GM10266 (cell line): Measurements from ENCODE around the gene ACCS.

Experiments used
- DNase-seq: peaks from one replicate; pipeline ENCODE4 v3.0.0; 2012; ENCODE audit errors: extremely low spot score
- TF ChIP-seq, protein P1 (sequence below): IDR thresholded peaks from 2 replicates; pipeline ENCODE4 v1.5.1; 2012; ENCODE audit warnings: mild to moderate bottlenecking, low read depth; ENCODE audit not compliant: control insufficient read depth, insufficient read depth; ENCODE audit errors: missing control alignments

Gene ACCS

DNA sequence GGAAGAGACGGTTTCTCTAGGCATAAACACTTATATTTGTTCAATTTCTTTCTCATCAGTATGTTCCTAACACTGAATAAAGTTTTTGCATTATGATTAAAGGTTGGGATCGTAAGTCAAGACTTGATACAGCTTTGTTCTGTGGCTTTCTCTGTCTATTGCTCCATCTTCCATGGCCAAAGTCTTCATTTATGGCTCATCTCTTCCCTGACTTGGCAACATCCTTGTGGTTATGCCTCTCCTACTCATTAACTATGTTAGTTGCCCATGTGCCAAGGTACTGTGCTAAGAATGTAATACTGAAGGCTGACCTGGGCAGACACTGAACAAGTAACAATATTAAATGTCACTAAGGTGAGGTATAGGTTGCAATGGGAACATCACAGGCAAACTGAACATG is 19.9 kb upstream of the ACCS start:
- DNase-seq: no peak
- TF ChIP-seq, protein P1, sequence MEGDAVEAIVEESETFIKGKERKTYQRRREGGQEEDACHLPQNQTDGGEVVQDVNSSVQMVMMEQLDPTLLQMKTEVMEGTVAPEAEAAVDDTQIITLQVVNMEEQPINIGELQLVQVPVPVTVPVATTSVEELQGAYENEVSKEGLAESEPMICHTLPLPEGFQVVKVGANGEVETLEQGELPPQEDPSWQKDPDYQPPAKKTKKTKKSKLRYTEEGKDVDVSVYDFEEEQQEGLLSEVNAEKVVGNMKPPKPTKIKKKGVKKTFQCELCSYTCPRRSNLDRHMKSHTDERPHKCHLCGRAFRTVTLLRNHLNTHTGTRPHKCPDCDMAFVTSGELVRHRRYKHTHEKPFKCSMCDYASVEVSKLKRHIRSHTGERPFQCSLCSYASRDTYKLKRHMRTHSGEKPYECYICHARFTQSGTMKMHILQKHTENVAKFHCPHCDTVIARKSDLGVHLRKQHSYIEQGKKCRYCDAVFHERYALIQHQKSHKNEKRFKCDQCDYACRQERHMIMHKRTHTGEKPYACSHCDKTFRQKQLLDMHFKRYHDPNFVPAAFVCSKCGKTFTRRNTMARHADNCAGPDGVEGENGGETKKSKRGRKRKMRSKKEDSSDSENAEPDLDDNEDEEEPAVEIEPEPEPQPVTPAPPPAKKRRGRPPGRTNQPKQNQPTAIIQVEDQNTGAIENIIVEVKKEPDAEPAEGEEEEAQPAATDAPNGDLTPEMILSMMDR: no peak

- TF ChIP-seq, protein P1: no peak
- DNase-seq: no peak
Measured at GRCh38 chr11:44047298-44047697, 18.8 kb upstream of the ACCS start.

DNA sequence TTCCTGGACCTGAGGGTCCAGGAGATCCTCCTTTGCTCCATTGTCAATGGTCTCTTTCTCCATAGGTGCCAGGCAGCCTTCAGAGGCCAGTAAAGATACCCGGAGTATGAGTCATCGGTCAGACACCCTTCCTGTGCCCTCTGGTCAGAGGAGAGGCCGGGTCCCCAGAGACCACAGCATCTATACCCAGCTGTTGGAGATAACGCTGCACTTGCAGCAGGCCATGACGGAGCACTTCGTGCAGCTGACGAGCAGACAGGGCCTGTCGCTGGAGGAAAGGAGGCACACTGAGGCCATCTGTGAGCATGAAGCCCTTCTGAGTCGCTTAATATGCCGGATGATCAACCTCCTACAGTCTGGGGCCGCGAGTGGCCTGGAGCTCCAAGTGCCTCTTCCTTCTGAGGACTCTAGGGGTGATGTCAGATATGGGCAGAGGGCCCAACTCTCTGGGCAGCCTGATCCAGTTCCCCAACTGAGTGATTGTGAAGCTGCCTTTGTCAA is 18.1 kb upstream of the ACCS start, which contains the start of gene ACCSL:
Gene ACCSL (plus strand): TSS at position 51 of the 501 bp plus-strand sequence. CDS start 56 bp downstream, at position 107.
- TF ChIP-seq, protein P1: no peak
- no peak for DNase-seq

- TF ChIP-seq, protein P1: no peak
- DNase-seq: no peak
Measured at GRCh38 chr11:44049832-44050231, 16.2 kb upstream of the ACCS start.

DNA sequence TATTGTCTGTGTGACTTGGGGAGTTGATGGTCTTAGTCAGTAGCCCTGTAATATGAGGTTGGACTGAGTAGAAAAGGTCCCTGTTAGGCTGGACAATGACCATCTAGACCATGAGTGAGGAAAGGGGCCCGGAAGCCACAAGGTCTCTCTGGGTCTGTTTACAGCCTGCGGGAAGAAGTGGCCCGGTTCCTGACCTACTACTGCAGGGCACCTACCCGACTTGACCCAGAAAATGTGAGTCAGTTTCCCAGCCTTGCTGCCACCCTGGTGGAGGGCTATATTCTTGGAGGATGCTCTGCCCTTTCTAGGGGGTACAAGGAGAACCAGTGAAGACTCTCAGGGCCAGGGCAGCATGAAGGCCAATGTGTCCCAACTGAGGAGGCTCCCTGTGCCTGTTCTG is 14.9 kb upstream of the ACCS start:
- TF ChIP-seq, protein P1: no peak
- DNase-seq: no peak

DNA sequence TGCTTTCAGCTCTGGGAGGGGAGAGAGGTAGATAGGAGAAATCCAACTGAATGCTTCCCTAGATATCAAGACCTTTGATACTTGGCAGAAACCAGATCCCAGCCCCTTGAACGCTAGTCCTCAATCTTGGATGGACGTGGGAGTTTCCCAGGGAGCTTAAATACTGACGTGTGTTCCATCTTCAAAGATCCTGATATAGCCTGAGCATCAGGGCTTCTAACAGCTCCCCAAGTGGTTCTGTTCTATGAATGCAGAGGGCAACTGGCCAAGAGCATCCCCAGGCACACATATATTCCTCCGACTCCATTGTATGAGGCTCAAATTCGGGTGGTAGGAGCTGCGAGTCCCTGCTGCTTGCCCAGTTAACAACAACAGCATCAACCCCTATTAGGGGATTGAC is 8.7 kb upstream of the ACCS start:
- no peak for DNase-seq
- TF ChIP-seq, protein P1: no peak

DNA sequence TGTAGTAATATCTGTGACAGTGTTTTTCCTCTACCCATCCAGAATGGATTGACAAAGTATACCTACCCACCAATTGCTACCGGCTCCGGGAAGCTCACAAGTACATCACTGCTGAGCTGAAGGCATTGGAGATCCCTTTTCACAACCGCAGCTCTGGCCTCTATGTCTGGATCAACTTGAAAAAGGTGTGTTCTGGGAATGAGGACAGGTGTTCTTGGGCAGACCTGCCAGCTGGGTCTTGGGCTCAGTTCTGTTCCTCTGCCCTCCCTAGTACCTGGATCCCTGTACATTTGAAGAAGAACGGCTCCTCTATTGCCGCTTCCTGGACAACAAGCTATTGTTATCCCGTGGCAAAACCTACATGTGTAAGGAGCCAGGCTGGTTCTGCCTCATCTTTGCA is 7.8 kb upstream of the ACCS start:
- DNase-seq: no peak
- TF ChIP-seq, protein P1: no peak
